Astrocyte (in vitro differentiated cells and primary cell): ENCODE data around the gene KSR2.

Source experiments
- EZH2 ChIP-seq: IDR thresholded peaks from 2 replicates; pipeline ENCODE4 v1.6.1; 2012; ENCODE audit warnings: mild to moderate bottlenecking, low read length, inconsistent platforms; ENCODE audit not compliant: insufficient read depth
- TF ChIP-seq, protein P1 (sequence below): IDR thresholded peaks from 2 replicates; pipeline ENCODE4 v1.5.1; 2011; ENCODE audit warnings: low read depth, mild to moderate bottlenecking, inconsistent platforms, low read length, moderate library complexity; ENCODE audit not compliant: insufficient read depth

DNA sequence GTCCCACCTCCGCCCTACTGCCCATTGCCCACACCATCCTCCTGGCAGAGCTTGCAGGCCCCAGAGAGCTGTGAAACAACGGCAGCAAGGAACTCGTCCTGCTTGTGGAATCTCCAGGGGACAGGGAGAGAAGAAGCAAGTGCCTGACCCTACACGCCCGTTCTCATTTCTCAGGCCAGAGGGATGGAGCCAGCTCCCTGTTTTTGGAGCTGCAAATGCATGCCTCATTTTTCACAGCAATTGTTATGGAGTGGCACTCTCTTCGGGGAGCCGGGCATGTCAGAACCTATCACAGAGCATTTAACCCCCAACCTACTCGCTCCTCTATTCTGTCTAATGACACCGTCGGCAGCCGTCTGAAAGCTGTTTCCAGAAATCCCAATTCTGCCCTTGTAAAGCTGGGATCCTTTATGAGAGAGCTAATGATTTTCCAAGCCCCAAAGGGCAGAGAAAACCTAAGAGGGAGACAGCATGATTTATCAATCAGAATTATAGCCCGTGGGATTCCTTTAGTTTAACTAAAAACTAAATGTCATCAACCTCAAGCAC lies 385.0 kb downstream of the KSR2 start:
- TF ChIP-seq, protein P1, sequence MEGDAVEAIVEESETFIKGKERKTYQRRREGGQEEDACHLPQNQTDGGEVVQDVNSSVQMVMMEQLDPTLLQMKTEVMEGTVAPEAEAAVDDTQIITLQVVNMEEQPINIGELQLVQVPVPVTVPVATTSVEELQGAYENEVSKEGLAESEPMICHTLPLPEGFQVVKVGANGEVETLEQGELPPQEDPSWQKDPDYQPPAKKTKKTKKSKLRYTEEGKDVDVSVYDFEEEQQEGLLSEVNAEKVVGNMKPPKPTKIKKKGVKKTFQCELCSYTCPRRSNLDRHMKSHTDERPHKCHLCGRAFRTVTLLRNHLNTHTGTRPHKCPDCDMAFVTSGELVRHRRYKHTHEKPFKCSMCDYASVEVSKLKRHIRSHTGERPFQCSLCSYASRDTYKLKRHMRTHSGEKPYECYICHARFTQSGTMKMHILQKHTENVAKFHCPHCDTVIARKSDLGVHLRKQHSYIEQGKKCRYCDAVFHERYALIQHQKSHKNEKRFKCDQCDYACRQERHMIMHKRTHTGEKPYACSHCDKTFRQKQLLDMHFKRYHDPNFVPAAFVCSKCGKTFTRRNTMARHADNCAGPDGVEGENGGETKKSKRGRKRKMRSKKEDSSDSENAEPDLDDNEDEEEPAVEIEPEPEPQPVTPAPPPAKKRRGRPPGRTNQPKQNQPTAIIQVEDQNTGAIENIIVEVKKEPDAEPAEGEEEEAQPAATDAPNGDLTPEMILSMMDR, result no peak
- no peak for TF ChIP-seq EZH2
